ENCODE measurements around the gene KCNMA1. TPM values are rescaled to one million over a fixed set of nuclear protein-coding genes. Genes with fewer than 3 reads are reported as not detected.

The KCNMA1 gene
- total RNA-seq, 1 experiment from 2014 or later, result 0.45 TPM

- no peak overlapping the region for H3K27ac Mint-ChIP-seq (ENCODE audit: unreplicated experiment)
- DNase-seq, result no peak
- no peaks in the 10 kb centered on the region for H3K36me3 Mint-ChIP-seq (ENCODE audit: insufficient read depth, unreplicated experiment)
- no peak overlapping the region for H3K4me3 Mint-ChIP-seq (ENCODE audit: low read depth, unreplicated experiment)
- CTCF ChIA-PET, result no interaction called here
- H3K4me1 Mint-ChIP-seq (ENCODE audit: low read depth, unreplicated experiment), result no peaks in the 10 kb centered on the region
- H3K9me3 Mint-ChIP-seq (ENCODE audit: low read depth, unreplicated experiment), result peaks cover 4% of the 10 kb centered on the region
- no TSS peak for BruUV-seq (replicated peaks)
- TF ChIP-seq CTCF (IDR thresholded peaks at IDR 0.05; ENCODE audit: unreplicated experiment), result no peak
- H3K27me3 Mint-ChIP-seq (ENCODE audit: unreplicated experiment), result peaks cover 100% of the 10 kb centered on the region
- intact Hi-C loops (cut with micrococcal nuclease; ENCODE audit: unreplicated experiment), result no loop called here
Observed at GRCh38 chr10:77301305-77301730, 336.3 kb downstream of the KCNMA1 start.

DNA sequence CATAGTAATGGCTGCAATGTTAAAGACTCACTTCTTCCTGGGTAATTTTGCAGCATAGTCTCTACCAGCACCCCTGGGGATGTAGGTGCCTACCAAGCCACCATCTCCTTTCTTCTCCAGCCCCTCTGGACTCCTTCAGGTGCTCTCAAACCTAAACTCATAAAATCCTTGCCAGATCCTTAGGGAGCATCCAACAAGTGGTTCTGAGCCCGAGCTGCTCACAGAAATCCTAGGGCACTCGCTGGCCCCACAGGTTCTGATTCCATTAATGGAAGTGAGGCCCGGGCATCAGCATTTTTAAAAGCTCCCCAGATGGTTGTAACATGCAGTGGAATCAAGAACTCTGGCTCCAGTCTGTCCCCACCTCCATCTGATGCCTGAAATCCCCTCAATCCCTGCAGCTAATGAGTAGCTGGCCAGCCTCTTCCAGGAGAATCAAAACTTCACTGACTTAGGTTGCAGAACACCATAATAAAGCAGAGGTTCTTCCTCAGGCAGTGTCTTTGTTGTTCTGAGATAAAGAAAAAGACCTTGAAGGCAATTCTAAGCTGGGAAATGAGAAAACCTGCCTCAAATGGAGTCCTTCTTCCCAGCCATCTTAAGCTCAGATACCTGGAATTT is 336.8 kb downstream of the KCNMA1 start:
- Mint-ChIP-seq H3K36me3 (ENCODE audit: insufficient read depth, unreplicated experiment) (no peaks in the 10 kb centered on the region), H3K27me3 (ENCODE audit: unreplicated experiment) (peaks cover 96% of the 10 kb centered on the region), H3K27ac (ENCODE audit: unreplicated experiment) (no peak overlapping the region), H3K9me3 (ENCODE audit: low read depth, unreplicated experiment) (peaks cover 4% of the 10 kb centered on the region), H3K4me1 (ENCODE audit: low read depth, unreplicated experiment) (no peaks in the 10 kb centered on the region), H3K4me3 (ENCODE audit: low read depth, unreplicated experiment) (no peak overlapping the region)
- CTCF ChIA-PET, result no interaction called here
- DNase-seq, result no peak
- TF ChIP-seq CTCF (IDR thresholded peaks at IDR 0.05; ENCODE audit: unreplicated experiment), result no peak
- no TSS peak for BruUV-seq (replicated peaks)
- intact Hi-C loops (cut with micrococcal nuclease; ENCODE audit: unreplicated experiment), result no loop called here

- Mint-ChIP-seq H3K4me1 (ENCODE audit: low read depth, unreplicated experiment) (no peaks in the 10 kb centered on the region), H3K27ac (ENCODE audit: unreplicated experiment) (no peak overlapping the region), H3K27me3 (ENCODE audit: unreplicated experiment) (peaks cover 82% of the 10 kb centered on the region), H3K36me3 (ENCODE audit: insufficient read depth, unreplicated experiment) (no peaks in the 10 kb centered on the region), H3K4me3 (ENCODE audit: low read depth, unreplicated experiment) (no peak overlapping the region), H3K9me3 (ENCODE audit: low read depth, unreplicated experiment) (peaks cover 4% of the 10 kb centered on the region)
- CTCF ChIA-PET, result no interaction called here
- TF ChIP-seq CTCF (IDR thresholded peaks at IDR 0.05; ENCODE audit: unreplicated experiment), result no peak
- intact Hi-C loops (cut with micrococcal nuclease; ENCODE audit: unreplicated experiment), result no loop called here
- BruUV-seq (replicated peaks), result no TSS peak
- no peak for DNase-seq
Observed at GRCh38 chr10:77299320-77299719, 338.3 kb downstream of the KCNMA1 start.

GRCh38 chr10:77297393-77297739 is 340.2 kb downstream of the KCNMA1 start:
- Mint-ChIP-seq H3K27ac (ENCODE audit: unreplicated experiment) (no peak overlapping the region), H3K4me3 (ENCODE audit: low read depth, unreplicated experiment) (no peak overlapping the region), H3K36me3 (ENCODE audit: insufficient read depth, unreplicated experiment) (no peaks in the 10 kb centered on the region), H3K9me3 (ENCODE audit: low read depth, unreplicated experiment) (peaks cover 2% of the 10 kb centered on the region), H3K4me1 (ENCODE audit: low read depth, unreplicated experiment) (peaks cover 6% of the 10 kb centered on the region), H3K27me3 (ENCODE audit: unreplicated experiment) (peaks cover 62% of the 10 kb centered on the region)
- no peak for DNase-seq
- intact Hi-C loops (cut with micrococcal nuclease; ENCODE audit: unreplicated experiment), result no loop called here
- TF ChIP-seq CTCF (IDR thresholded peaks at IDR 0.05; ENCODE audit: unreplicated experiment), result no peak
- BruUV-seq (replicated peaks), result no TSS peak
- CTCF ChIA-PET, result no interaction called here
